SU-DHL-6 (cell line): ENCODE measurements around the gene F3.

Experiments used
- H2AFZ ChIP-seq: fragments of 200-600 bp; sonication (generic); 2 replicates; pipeline ENCODE4 v1.6.1; 2014; ENCODE audit warnings: low read depth, mild to moderate bottlenecking, moderate library complexity, mixed read lengths, antibody characterized with exemption, low read length; ENCODE audit not compliant: severe bottlenecking
- H3F3A ChIP-seq: fragments of 200-600 bp; shearing (Covaris generic); 2 replicates; pipeline ENCODE4 v1.6.0; 2016; ENCODE audit warnings: antibody characterized with exemption, mild to moderate bottlenecking; ENCODE audit not compliant: insufficient read depth
- H3K27ac ChIP-seq: fragments of 200-600 bp; sonication (generic); 2 replicates; pipeline ENCODE4 v1.5.1; 2016; ENCODE audit warnings: low read depth, mild to moderate bottlenecking, low read length, moderate library complexity, mixed read lengths
- H3K27me3 ChIP-seq: fragments of 200-600 bp; sonication (generic), shearing (Covaris generic); 2 replicates; pipeline ENCODE4 v1.6.0; 2014; ENCODE audit warnings: mild to moderate bottlenecking, low read length
- H3K36me3 ChIP-seq: fragments of 200-600 bp; sonication (generic); 2 replicates; pipeline ENCODE4 v1.6.1; 2014; ENCODE audit warnings: mild to moderate bottlenecking, low read length, mixed read lengths
- H3K4me2 ChIP-seq: fragments of 300-600, 200-600 bp; shearing (Covaris generic), sonication (generic); 2 replicates; pipeline ENCODE4 v1.6.0; 2014; ENCODE audit warnings: low read length, low read depth, mild to moderate bottlenecking; ENCODE audit not compliant: poor library complexity, severe bottlenecking
- H3K4me3 ChIP-seq: fragments of 200-600 bp; sonication (generic); 2 replicates; pipeline ENCODE4 v1.5.1; 2014; ENCODE audit warnings: antibody characterized with exemption, low read length, mild to moderate bottlenecking, mixed read lengths; ENCODE audit not compliant: insufficient read depth, poor library complexity, severe bottlenecking
- H3K79me2 ChIP-seq: fragments of 200-600 bp; sonication (generic); 2 replicates; pipeline ENCODE4 v1.6.1; 2014; ENCODE audit warnings: mild to moderate bottlenecking, low read length, moderate library complexity; ENCODE audit not compliant: insufficient read depth
- H3K9ac ChIP-seq: fragments of 200-600 bp; sonication (generic); 2 replicates; pipeline ENCODE4 v1.7.0; 2014; ENCODE audit warnings: mild to moderate bottlenecking, low read length
- H3K9me2 ChIP-seq: fragments of 200-600 bp; sonication (generic); replicated peaks from 2 replicates; pipeline ENCODE4 v1.6.1; 2014; ENCODE audit warnings: low read length; ENCODE audit not compliant: insufficient read depth
- H3K9me3 ChIP-seq: fragments of 200-600 bp; sonication (generic); 2 replicates; pipeline ENCODE4 v1.6.1; 2014; ENCODE audit warnings: low read length, mixed read lengths; ENCODE audit not compliant: insufficient read depth
- H4K20me1 ChIP-seq: fragments of 200-600 bp; sonication (generic); 2 replicates; pipeline ENCODE4 v1.6.1; 2014; ENCODE audit warnings: low read depth, mild to moderate bottlenecking, antibody characterized with exemption, low read length, moderate library complexity, mixed read lengths
- CTCF ChIP-seq: fragments of 200-600 bp; sonication (generic); IDR thresholded peaks from one replicate; pipeline ENCODE4 v1.5.1; 2017; ENCODE audit warnings: antibody characterized with exemption, mild to moderate bottlenecking, low read length, moderate library complexity; ENCODE audit not compliant: insufficient read depth, poor library complexity, severe bottlenecking
- EZH2phosphoT487 ChIP-seq: fragments of 200-600 bp; sonication (generic), shearing (Covaris generic); conservative IDR thresholded peaks from 2 replicates; pipeline ENCODE4 v1.6.1; 2018; ENCODE audit warnings: mild to moderate bottlenecking, antibody characterized with exemption, low read length, moderate library complexity, mixed read lengths

The F3 gene

DNA sequence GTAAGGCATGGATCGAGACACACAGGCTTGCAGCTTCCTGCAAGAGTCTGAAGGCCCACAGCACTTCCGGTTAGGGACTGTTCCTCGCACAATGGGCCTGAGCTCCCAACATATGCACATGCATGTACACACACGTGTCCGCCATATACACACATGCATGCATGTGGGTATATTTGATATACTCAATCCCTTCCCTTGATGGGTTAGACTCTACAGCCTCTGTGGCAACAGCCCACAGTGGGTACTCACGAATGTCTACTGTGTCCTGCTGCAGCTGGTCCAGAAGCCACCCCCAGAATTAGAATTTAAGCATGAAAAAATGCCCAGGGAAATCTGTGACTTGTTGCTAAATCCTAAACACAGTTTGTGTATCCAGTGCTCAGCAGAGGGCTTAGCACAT is 9.9 kb downstream of the F3 start:
- Histone ChIP-seq H3K36me3 (no peaks in the 10 kb centered on the region), H3K4me2 (no peak overlapping the region), H3K27me3 (no peaks in the 10 kb centered on the region), H3K4me3 (no peak overlapping the region), H3K9me3 (no peaks in the 10 kb centered on the region), H3K79me2 (no peaks in the 10 kb centered on the region), H3K9ac (no peak overlapping the region), H3K9me2 (no peaks in the 10 kb centered on the region), H3K27ac (no peak overlapping the region), H3F3A (no peaks in the 10 kb centered on the region), H4K20me1 (no peaks in the 10 kb centered on the region), H2AFZ (no peak overlapping the region)
- TF ChIP-seq CTCF: no peak
- TF ChIP-seq EZH2phosphoT487: no peak

DNA sequence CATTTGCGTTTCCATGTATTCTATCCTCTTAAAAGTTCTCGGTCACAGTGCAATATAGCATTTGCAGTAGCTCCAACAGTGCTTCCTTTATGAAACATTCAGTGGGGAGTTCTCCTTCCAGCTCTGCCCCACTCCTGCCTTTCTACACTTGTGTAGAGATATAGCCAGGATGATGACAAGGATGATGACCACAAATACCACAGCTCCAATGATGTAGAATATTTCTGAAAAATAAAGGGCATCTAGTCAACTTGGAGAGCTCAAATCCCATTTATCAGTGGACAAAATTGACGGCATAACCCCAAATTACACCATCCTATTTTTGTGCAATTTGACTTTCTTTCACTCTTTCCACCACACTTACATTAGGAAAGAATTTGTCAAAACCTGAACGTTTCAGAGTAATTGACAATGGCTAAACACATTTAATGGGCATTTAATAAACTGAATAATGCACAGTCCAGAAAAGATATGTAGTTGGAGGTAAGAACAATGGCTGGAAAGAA is 11.1 kb downstream of the F3 start:
- H3K9ac ChIP-seq: no peak overlapping the region
- H3K9me2 ChIP-seq: no peaks in the 10 kb centered on the region
- H3K36me3 ChIP-seq: no peaks in the 10 kb centered on the region
- H4K20me1 ChIP-seq: no peaks in the 10 kb centered on the region
- TF ChIP-seq EZH2phosphoT487 (no peak), CTCF (no peak)
- H3K4me3 ChIP-seq: no peak overlapping the region
- no peaks in the 10 kb centered on the region for H3F3A ChIP-seq
- no peak overlapping the region for H2AFZ ChIP-seq
- H3K4me2 ChIP-seq: no peak overlapping the region
- H3K9me3 ChIP-seq: no peaks in the 10 kb centered on the region
- H3K27ac ChIP-seq: no peak overlapping the region
- H3K79me2 ChIP-seq: no peaks in the 10 kb centered on the region
- H3K27me3 ChIP-seq: no peaks in the 10 kb centered on the region

DNA sequence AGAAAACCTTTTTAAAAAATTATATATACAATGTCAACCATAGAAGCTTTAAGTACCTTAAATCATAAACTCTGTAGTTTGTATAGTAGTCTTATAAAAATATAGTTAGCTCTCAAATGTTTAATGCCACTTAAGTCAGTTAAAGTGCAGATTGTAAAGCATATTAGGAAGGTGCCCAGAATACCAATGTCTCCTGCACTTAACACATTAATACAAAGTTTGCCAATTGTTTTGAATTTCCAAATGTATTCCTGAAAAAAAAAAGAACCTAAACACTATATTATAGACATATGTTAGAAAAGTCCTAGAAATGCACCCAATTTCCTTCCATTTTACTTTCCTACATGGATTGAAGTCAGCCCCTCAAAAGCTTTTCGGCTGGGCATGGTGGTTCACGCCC is 12.1 kb downstream of the F3 start:
- Histone ChIP-seq H3K36me3 (no peaks in the 10 kb centered on the region), H3K4me2 (no peak overlapping the region), H3K79me2 (no peaks in the 10 kb centered on the region), H3K9ac (no peak overlapping the region), H3K9me3 (no peaks in the 10 kb centered on the region), H3K4me3 (no peak overlapping the region), H3K27me3 (no peaks in the 10 kb centered on the region), H3K27ac (no peak overlapping the region), H2AFZ (no peak overlapping the region), H3K9me2 (no peaks in the 10 kb centered on the region), H3F3A (no peaks in the 10 kb centered on the region), H4K20me1 (no peaks in the 10 kb centered on the region)
- TF ChIP-seq CTCF (no peak), EZH2phosphoT487 (no peak)

DNA sequence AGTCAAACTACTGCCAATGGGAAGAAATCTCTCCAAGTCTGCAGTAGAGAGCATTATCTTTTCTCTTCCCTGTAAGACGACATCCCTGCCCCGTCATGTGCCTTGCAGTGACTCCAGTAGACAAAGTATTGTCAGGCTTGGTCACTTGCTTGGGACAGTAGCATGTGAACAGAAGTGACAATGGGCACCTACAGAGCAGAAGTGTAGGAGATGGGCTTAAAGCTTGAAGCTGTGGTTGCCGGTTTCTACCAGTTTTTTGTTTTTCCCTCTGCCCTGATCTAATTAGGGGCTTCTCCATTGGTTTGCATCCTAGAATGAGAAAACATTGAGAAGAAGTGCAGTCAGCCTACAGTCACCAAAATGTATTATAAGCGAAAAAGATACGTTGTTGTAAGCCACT is 12.7 kb downstream of the F3 start:
- Histone ChIP-seq H3K4me3 (no peak overlapping the region), H3K4me2 (no peak overlapping the region), H3K9me2 (no peaks in the 10 kb centered on the region), H3K36me3 (no peaks in the 10 kb centered on the region), H3K27ac (no peak overlapping the region), H3K79me2 (no peaks in the 10 kb centered on the region), H3K9me3 (no peaks in the 10 kb centered on the region), H3K27me3 (no peaks in the 10 kb centered on the region), H4K20me1 (no peaks in the 10 kb centered on the region), H3F3A (no peaks in the 10 kb centered on the region), H3K9ac (no peak overlapping the region), H2AFZ (no peak overlapping the region)
- TF ChIP-seq EZH2phosphoT487 (no peak), CTCF (no peak)
